Dermis microvascular lymphatic vessel endothelial cell (primary cell): Measurements from ENCODE around the gene SERINC5. TPM values are rescaled to one million over a fixed set of nuclear protein-coding genes. Genes with fewer than 3 reads are reported as not detected.
"Not testable (repeated sequence)": the region's sequence is repeated elsewhere in the genome, so short reads cannot be mapped to it uniquely, and the experiment has no call there.

ENCODE experiments used
- DNase-seq, 2 donors: peaks; one replicate each; pipeline versions ENCODE4 v3.0.0 to v3.0.0-alpha.2; 2010; ENCODE audit warnings: low read depth in 2 of 2
- total RNA-seq: library from RNA; depleted of rRNA; stranded (reverse); fragments of >200 nt; gene quantifications from 2 replicates; pipeline ENCODE4 v1.2.1, GENCODE V29; 2014

SERINC5 gene
- total RNA-seq, 1 donor from 2014 or later: 14.0 TPM

DNA sequence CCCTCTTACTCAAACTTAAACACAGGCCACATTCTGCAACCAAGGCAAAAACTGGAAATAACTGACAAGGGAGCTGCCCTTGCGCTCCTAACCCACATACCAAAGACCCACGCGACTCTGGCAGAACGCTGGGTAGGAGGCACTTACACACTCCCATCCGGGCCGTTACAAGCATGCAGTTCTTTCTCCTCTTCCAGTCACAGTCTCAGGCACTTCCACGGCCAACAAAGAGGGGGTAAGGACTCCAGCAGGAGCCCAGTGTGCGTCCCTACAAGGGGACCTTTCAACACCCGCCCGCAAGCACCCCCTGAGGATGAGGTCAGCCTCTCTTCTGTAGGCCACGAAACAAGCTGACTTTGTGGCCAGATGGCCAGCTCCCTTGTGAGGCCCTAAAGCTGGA lies 57.4 kb downstream of the SERINC5 start:
- no peak for DNase-seq

DNA sequence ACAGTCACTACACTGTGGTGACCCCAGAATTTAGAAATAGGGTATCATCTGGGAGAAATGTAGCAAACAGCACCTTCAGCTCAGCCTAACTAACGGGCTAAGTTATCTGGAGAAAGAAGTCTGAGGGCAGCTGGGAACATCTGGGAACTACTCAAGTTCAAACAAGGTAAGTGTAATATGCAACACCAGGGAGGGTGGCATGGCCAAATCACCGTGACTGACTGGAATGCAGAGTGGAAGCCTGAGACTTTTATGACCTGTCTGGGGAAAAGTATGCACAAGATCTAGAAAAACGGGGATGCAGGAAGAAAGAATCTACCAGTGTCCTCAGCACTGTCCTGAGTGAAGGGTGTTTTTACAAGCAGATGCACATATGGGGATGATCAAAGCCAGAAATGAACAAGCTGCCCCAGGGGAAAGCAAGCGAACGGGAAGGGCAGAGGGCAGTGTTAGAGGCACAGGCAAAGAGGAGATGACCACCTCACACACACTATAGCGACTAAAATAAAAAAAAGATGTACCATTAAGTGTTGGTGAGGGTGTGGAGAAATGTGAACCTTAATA lies 59.9 kb downstream of the SERINC5 start:
- no peak for DNase-seq

- no peak for DNase-seq
Measured at GRCh38 chr5:80194468-80194867, 61.4 kb downstream of the SERINC5 start.

DNA sequence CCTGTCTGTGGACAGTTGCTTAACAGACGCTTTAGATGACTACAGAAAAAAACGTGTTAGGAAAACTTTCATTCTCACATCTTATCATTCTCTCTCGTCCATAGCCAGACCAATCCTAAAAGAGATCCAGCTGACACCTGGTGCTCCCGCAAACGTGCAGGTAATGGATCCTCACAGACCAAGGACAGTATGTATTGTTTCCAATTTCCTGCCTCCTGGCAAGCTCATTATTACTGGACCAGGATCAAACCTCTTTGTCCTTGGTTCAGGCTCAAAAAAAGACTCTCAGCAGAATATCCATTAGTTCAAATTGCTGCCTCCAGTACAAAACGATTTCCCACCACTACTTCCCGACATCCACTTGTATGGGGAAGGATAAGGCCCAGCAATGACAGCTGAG lies 62.4 kb downstream of the SERINC5 start:
- DNase-seq: no peak

DNA sequence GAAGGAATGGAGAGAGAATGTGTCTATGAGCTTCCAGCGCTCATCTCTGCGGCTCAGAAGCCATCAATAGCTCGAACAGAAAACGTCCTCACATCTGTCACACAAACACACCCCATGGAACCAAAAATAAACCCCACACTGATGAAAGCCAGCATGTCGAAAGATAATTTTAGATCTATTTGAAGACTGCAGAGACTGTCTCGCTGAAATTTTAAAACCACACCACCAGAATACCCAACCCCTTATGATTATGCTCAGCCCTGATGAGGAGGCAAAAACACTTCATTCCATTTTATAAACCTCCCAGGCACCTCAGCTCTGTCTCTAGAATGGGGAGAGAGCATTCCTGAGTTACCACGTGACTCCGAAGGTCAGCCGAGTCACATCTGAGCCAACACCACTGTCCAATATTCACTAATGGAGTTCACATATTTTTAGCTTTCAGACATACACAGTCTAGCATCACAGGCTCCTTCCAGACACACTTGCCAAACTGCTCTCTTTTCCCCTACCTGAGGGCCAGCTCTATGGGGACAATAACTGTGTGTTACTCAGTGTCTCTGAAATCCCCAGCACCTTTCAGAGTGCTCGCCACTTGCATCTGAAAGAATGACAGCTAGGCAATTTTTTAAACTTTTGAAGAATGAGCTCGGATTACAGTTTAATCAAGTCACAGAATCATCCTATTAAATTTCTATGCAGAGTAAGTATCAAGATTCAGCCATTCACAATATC lies 63.2 kb downstream of the SERINC5 start:
- no peak for DNase-seq

DNA sequence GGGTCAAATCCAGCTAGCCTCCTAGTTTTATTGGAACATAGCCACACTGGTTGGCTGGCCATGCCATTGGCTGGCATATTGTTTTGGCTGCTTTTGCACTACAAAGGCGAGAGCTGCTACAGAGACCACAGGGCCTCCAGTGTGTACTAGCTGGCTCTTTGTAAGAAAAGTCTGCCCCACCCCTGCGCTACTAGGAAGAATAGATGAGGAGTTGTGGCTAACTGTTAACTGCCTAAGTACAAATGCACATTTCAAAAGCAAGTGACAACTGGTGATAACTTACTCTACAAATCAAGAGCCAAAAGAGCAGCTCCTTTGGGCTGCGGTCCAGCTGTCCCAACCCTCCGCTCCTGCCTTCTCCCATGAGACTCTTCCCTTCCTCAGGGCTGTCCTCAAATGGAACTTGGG lies 63.9 kb downstream of the SERINC5 start:
- DNase-seq: no peak

- DNase-seq: no peak
Measured at GRCh38 chr5:80191397-80191796, 64.5 kb downstream of the SERINC5 start.

- no peak for DNase-seq
Measured at GRCh38 chr5:80190960-80191359, 64.9 kb downstream of the SERINC5 start.

DNA sequence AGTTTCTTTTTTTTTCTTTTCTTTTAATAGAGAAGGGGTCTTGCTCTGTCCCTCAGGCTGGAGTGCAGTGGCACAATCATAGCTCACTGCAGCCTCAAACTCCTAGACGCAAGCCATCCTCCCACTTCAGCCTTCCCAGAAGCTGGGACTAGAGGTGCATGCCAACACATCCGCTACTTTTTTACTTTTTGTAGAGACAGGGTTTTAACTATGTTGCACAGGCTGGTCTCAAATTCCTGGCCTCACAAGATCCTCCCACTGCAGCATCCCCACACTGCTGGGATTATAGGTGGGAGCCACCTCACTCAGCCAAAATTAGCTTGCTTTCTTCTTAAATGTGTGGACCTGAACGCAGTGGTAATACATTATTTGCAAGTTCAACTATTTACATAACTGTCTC lies 66.1 kb downstream of the SERINC5 start:
- no peak for DNase-seq

DNA sequence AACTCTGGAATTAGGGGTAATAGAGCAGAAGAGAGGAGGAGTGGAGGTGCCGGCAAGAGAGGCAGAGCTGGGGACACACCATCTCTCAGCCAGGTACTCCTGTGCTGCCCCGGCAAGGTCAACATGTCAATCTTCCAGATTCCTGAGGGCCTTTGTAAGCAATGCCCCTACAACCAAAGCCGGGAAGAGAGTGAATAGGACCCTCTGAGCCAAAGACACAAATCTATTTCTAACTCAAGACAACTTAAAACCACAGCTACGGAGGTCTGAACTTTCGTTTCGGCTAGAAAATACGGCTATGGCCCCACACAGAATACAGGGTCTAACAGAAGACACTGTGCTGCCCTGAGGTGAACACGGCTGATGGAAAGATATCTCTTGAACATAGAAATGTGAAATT lies 66.6 kb downstream of the SERINC5 start:
- DNase-seq: no peak

GRCh38 chr5:80187421-80188090 lies 68.3 kb downstream of the SERINC5 start:
- no peak for DNase-seq

GRCh38 chr5:80185535-80185934 lies 70.3 kb downstream of the SERINC5 start:
- DNase-seq: not testable (repeated sequence)

GRCh38 chr5:80185095-80185494 lies 70.8 kb downstream of the SERINC5 start:
- DNase-seq: no peak

GRCh38 chr5:80184235-80185023 lies 71.4 kb downstream of the SERINC5 start:
- no peak for DNase-seq

DNA sequence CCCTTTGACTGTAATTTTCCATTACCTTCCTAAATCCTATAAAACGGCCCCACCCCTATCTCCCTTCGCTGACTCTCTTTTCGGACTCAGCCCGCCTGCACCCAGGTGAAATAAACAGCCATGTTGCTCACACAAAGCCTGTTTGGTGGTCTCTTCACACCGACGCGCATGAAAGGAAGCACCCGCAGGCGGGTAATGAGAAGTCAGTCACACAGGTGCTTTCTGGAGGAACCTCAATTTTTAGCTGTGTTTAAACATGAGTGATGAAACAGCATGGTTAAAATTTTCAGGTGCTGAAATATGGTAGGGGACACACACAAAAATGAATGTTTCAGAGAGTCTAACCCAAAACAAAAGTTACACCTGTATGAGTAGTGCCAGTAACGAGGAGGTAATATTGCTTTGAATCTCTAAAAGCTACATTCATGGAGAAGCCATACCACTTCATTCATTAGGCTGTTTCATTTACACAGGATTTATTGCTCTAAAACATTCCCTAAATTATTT lies 72.1 kb downstream of the SERINC5 start:
- not testable (repeated sequence) for DNase-seq

GRCh38 chr5:80182809-80183580 lies 72.9 kb downstream of the SERINC5 start:
- no peak for DNase-seq

DNA sequence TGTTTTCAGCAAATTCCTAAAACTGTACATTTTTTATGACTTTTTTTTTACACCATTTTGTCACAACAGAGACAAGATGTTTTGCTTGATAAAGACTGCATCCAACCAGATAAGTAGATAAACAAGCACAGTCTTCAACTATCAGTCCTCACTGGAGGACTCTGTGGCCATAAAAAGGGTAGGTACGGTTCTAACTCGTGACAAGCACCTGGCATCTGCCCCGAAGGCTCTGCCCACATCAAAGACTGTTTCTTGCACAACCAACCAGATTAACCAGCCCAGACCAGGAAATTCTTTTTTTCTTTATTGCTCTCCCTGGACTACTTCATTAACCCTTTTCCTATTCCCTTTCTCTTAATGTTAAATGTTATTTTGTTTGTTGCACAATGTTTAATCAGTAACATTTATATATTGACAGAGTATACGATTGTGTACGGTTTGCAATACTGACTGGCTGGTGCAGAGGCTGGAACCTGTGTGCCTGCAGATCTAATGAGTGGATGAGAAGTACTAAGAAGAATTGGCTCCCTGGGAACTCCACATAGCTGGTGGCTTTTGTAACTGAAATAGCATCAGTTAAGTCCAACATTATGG lies 74.1 kb downstream of the SERINC5 start:
- no peak for DNase-seq

GRCh38 chr5:80177236-80177635 lies 78.6 kb downstream of the SERINC5 start:
- DNase-seq: no peak

DNA sequence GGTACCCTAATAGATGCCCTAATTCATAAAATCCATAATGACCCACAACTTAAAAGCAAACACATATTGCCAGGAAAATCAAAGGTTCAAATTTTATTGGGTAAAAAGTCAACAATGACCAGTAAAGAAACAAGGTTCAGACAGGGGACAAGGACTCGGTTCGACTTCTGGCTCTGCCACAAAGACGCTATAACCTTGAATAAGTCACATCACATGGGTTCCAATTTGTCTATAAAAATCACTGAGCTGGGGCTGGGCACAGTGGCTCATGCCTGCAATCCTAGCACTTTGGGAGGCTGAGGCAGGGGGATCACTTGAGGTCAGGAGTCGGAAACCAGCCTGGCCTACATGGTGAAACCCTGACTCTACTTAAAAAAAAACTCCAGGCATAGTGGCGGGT lies 80.5 kb downstream of the SERINC5 start:
- DNase-seq: no peak

GRCh38 chr5:80174790-80175189 lies 81.1 kb downstream of the SERINC5 start:
- DNase-seq: no peak
